Myocyte (in vitro differentiated cells): ENCODE measurements around the gene PXMP4. TPM values are rescaled to one million over a fixed set of nuclear protein-coding genes. Genes with fewer than 3 reads are reported as not detected.
"Not testable (repeated sequence)": the region's sequence is repeated elsewhere in the genome, so short reads cannot be mapped to it uniquely, and the experiment has no call there.

Experiments
- DNase-seq: peaks from one replicate; pipeline ENCODE4 v3.0.0-alpha.2; 2012; ENCODE audit warnings: low read depth
- polyA plus RNA-seq: library from polyadenylated mRNA; unstranded; fragments of >200 nt; gene quantifications from one replicate; pipeline ENCODE4 v1.2.1, GENCODE V29; 2012; ENCODE audit warnings: missing spikeins
- total RNA-seq: library from RNA; depleted of rRNA; stranded (reverse); fragments of >200 nt; gene quantifications from 2 replicates; pipeline ENCODE4 v1.2.3, GENCODE V29; 2014

Gene PXMP4, protein sequence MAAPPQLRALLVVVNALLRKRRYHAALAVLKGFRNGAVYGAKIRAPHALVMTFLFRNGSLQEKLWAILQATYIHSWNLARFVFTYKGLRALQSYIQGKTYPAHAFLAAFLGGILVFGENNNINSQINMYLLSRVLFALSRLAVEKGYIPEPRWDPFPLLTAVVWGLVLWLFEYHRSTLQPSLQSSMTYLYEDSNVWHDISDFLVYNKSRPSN
- 4.8 and 6.4 TPM in 2 replicates for total RNA-seq
- 8.6 TPM for polyA plus RNA-seq

DNA sequence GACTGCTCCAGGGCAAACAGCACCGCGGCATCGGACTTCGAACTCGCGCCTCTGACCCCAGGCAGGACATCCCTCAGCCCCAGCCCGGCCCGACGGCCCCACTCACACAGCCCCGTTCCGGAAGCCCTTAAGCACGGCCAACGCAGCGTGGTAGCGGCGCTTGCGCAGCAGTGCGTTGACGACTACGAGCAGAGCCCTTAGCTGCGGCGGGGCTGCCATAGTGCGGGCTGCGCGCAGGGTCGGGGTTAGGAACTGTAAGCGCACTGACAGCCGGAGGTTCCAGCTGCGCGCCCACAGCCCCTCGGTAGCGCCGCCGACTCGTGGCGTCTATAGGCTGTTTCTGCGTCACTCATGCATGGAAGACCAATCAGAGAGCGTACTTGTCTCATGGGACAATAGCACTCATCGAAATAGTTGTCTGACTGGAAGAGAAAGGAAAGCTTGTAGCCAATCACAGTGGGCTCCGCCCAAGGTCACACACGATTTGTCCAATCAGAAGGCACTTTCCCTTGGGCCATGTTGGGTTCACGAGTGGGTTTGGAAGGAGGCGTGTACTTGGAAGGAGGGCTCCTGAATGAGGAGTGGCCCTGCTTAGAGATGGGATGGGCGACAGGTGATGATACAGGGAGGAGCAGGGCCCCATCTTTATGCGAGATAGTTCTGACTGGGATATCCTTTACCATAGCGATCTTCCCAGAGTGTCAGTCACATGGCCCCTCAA lies at the start of gene PXMP4:
Gene PXMP4, minus strand, starts transcription at position 322 of the 721 bp plus-strand sequence. Its CDS starts 103 bp downstream, at position 219.
- DNase-seq: peak; percentile 99

DNA sequence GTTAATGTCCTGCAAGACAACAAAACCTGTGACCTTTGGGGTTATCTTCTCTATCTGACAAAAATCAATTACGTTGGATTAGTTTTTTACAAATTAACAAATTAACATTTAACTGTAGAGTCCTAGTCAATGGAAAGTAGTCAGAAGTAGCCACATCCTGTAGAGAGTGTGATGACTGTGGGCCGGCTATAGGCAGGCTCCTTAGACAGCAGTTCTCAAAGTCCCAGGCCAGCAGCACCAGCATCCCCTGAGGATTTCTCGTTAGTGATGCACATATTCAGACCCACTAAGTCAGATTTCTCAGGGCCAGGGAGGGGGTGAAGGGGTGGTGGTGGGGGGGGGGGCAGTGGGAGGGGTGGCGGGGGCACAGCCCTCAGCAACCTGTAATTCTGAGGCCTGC lies 48.9 kb upstream of the PXMP4 start:
- no peak for DNase-seq

DNA sequence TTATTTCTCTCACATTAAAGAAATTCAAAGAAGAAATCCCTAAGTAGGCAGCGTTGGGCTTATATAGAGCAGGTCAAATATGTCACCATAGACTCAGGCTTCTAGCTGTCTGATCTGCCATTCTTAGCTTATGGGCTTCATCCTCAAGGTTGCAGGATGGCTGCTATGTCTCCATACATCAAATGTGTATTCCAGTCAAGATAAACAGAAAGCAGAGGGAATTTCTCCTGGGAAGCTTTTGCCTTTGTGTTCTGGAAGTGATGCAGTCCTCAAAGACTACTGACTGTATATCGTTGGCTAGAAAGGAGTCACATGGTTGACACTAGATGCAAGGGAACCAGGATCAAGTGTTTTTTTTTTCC lies 47.6 kb upstream of the PXMP4 start:
- DNase-seq: no peak

DNA sequence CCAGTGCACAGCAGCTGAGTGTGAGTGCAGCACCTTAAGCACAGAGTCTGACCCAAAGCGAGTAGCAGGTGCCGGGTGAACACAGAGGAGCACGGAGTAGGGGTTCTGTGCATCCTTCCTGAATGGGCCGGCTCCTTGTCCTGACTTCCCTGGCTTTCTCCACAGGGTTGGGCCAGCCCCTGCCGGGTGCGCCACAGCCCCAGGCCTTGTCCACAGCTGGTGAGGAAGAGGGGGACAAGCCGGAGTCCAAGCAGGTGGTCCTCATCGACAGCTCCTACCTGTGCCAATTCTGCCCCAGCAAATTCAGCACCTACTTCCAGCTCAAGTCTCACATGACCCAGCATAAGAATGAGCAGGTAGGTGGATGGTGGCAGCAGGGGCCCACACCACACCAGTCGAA lies 46.6 kb upstream of the PXMP4 start:
- no peak for DNase-seq

DNA sequence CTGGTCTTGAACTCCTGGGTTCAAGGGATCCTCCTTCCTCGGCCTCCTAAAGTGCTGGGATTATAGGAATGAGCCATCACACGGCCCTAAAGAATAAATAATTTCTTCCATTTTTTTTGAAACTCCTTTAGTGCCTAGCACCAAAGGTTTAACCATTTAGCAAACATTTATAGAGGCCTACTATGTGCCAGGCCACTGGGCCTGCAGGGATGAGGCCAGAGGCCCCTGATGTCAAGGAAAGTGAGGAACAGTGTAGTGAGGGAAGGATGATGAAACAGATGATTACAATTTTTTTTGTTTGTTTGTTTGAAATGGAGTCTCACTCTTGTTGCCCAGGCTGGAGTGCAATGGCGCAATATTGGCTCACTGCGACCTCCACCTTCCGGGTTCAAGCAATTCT lies 45.5 kb upstream of the PXMP4 start:
- no peak for DNase-seq

DNA sequence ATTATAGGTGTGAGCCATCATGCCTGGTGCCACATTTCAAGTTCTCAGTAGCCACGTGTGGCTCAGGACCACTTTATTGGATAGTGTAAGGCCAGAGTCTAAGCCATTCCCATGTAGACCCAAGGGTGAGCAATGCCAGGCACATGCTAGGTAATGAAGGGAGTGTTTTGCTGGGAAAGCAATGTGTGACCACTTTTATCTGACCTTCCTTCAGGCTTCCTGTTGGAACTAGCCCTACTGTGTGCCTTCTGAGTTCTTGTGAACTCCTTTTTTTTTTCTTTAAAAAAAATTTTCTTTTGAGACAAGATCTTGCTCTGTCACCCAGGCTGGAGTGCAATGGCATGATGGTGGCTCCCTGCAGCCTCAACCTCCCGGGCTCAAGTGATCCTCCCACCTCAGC lies 45.0 kb upstream of the PXMP4 start:
- DNase-seq: no peak

DNA sequence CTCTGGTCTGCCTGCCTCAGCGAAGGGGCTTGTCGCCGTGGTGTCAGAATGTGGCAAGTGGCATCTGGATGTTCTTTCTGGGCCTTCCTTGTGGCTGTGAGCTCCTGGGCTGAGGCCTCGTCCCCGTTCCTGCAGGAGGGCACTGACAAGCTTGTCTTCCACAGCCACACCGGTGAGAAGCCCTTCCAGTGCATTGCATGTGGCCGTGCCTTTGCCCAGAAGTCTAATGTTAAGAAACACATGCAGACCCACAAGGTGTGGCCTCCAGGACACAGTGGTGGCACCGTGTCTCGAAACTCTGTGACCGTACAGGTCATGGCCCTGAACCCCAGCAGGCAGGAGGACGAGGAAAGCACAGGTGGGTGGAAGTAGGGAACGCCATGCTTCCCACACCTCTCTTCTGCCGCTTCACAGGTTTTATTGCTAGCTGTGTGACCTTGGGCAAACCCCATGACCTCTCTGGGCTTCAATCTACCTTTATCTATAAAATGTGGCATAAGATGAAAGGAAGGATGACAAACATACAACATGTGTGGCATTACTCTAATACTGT lies 41.7 kb upstream of the PXMP4 start:
- no peak for DNase-seq

DNA sequence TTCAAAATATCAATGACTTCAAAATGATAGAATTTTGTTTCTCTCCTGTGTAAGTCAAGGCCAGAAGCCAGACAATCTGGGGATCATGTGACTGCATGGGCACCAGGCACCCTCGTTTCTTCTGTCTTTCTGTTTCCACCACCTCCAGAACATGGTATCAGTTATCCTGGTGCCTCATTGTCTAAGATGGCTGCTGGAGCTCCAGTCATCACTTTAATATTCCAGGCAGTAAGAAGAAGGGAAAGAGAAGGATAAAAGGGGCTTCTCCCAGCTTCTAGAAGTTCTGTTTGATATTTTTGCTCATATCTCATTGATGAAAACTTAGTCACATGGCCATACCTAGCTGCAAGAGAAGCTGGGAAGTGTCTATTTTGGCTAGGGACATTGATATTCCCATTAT lies 37.3 kb upstream of the PXMP4 start:
- no peak for DNase-seq

DNA sequence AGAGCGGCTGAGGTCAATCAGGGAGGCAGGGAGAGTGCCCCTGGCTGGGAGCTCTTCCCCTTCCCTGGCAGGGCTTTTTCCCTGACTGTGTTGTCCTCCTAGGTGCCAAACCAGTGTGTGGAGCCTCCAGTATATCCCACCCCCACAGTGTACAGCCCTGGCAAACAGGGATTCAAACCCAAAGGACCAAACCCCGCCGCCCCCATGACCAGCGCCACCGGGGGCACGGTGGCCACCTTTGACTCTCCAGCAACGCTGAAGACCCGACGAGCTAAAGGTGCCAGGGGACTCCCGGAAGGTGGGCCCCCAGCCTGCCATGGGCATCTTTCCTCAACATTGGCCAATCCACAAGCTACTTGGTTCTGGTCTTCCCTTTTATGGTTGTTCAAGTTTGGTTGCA lies 36.9 kb upstream of the PXMP4 start:
- DNase-seq: no peak

DNA sequence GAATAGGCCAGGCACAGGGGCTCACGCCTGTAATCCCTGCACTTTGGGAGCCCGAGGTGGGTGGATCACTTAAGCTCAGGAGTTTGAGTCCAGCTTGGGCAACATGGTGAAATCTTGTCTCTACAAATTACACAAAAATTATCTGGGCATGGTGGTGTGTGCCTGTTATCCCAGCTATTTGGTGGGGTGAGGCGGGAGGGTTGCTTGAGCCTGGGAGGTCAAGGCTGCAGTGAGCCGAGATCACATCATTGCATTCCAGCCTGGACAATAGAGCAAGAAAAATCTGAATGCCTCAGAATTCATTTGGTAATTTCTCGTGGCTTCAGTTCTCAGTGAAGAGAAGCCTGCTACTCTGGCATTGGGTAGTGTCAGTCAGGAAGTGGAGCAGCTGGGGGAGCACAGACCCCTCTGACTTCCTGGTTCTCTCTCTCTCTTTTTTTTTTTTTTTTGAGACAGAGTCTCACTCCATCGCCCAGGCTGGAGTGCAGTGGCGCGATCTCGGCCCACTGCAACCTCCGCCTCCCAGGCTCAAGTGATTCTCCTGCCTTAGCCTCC lies 35.9 kb upstream of the PXMP4 start:
- DNase-seq: not testable (repeated sequence)

DNA sequence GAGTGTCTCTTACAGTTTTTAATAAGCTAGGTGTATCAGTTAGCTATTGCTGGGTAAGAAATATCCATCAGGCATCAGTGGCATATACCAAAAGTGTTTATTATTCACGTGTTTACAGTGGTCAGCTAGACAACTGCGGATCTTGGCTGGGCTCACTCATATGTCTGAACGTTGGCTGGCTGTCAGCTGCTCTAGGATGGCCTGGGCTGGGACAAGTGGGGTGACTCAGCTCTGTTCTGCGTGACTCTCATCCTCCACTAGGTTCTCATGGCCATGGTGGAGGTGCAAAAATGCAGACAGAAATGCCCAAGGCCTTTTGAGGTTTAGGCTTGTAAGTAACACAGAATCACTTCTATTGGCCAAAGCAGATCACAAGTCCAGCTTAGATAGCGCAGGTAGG lies 33.7 kb upstream of the PXMP4 start:
- peak; percentile 64 for DNase-seq

DNA sequence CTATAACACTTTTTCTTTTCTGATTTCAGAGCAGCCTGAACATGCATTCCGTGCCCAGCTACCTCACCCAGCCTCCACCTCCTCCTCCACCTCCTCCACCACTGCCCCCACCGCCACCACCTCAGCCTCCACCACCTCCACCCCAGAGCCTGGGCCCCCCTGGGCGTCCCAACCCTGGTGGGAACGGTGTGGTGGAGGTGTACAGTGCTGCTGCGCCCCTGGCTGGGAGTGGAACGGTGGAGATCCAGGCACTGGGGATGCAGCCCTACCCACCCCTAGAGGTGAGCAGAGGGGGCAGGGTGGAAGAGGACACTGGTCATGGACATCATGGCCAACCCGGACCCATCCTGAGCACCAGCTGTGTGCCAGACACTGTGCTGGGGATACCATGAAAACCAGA lies 33.0 kb upstream of the PXMP4 start:
- no peak for DNase-seq

DNA sequence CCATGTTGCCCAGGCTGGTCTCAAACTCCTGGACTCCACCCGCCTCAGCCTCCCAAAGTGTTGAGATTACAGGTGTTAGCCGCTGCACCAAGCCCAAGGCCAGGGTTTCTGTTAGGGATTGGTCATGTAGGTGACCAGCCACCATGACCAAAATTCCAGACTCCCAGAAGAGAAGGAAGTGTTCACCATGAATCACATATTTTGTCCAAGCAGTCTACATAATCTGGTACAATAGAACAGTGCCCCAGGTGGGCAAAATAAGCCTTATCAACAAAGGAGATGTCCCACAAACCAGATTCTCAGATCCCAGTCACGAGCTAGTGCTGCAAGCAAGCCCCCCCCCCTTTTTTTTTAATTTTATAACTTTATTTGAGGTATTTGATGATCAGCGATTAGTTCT lies 31.7 kb upstream of the PXMP4 start:
- no peak for DNase-seq

DNA sequence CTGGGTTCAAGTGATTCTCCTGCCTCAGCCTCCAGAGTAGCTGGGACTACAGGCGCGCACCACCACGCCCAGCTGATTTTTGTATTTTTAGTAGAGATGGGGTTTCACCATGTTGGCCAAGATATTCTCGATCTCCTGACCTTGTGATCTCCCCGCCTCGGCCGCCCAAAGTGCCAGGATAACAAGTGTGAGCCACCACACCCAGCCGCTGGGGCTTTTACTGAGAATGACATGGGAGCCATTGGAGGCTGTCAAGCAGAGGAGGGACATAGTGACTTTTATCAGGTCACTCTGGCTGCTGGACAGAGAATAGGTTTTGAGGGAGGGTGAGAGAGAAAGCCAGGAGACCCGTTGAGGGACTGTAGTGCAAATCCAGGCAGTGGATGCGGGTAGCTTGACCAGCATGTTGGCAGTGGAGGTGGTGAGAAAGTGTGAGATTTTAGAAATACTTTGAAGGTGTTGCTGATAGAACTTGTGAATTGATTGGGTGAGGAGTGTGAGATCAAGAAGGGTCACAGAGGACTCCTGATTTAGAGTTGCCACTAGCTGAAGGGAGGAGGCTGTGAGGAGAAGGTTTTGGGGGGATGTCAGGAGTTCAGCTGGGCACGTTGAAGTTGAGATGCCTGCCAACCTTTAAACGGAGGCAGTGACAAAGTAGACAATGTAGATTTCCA lies 26.4 kb upstream of the PXMP4 start:
- DNase-seq: no peak

DNA sequence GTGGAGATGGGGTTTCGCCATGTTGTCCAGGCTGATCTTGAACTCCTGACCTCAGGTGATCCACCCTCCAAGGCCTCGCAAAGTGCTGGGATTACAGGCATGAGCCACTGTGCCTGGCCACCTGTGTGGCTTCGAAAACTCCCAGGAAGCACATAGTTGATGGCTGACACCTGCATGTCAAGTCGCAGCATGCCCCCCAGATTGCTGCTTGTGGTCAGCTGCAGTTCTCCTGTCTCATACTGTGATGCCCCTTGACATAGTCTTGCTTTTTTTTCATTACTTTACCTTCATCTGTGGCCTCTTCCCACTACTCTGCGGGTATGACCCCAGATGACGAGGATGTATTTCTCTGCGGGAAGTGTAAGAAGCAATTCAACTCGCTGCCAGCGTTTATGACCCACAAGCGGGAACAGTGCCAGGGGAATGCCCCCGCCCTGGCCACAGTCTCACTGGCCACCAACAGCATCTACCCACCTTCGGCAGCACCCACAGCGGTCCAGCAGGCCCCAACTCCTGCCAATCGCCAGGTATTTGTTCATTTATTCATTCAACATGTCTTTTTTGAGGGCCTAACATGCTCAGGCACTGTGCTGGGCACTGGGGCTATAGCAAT lies 24.8 kb upstream of the PXMP4 start:
- no peak for DNase-seq

DNA sequence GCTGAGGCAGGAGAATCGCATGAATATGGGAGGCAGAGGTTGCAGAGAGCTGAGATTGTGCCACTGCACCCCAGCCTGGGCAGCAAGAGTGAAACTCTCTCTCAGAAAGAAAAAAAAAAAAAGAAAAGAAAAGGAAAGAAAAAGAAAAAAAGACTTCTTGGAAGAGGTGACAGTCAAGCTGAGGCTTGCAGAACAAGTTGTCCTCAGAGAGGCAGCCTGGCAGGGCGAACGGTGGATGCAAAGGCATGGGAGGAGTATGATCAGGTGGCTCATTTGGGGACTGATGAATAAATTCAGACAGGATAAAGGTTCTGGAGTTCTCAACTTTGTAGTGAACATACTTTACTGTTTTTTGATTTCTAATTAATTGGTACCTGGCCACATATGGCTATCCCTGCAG lies 24.1 kb upstream of the PXMP4 start:
- DNase-seq: no peak

DNA sequence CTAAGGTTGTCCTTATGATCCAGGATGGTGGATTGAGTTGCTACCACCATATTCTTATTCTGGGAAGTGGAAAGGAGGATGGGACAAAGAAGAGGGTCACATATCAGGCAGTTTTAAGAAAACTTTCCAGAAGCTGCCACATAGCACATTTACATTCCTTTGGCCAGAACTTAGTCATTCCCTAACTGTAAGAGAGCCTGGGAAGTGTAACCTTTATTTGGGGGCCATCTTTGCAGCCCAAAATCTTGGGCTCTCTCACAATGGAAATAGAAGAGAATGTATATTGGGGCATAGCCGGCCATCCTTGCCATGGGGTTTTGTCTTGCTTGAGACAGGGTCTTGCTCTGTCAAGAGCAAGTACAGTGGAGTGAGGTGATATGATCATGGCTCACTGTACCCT lies 20.1 kb upstream of the PXMP4 start:
- no peak for DNase-seq

DNA sequence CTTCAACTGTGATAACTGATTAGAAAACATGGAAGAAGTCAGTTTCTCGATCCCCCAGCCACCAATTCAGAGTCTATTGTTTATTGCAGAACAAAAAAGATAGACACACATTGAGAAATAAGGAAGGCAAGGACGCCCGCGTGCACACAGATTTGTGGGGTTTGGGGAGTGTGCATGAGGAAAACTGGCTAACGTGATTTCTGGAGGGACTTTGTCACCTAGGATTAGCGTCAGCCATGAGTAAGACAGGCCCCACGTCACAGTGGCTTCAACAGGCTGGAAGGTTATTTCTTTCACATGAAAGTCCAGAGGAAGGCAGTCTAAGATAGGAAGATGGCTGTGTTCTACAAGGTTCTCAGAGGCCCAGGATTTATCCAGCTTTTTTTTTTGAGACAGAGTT lies 19.4 kb upstream of the PXMP4 start:
- no peak for DNase-seq

DNA sequence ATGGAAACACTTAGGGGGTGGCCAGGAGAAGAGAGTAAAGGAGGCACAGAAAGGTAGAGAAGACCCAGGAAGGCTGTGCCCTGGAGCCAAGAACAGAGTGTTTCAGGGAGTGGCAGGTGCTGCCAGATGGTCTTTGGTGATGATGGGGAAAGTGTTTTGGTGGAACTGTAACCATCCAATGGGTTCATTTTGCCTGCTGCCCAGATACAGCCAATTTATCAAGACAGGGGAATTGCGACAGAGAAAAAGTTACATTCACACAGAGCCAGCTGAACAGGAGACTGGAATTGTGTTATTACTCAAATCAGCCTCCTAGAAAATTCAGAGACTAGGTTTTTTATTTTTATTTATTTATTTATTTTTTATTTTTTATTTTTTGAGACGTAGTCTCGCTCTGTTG lies 16.9 kb upstream of the PXMP4 start:
- no peak for DNase-seq

DNA sequence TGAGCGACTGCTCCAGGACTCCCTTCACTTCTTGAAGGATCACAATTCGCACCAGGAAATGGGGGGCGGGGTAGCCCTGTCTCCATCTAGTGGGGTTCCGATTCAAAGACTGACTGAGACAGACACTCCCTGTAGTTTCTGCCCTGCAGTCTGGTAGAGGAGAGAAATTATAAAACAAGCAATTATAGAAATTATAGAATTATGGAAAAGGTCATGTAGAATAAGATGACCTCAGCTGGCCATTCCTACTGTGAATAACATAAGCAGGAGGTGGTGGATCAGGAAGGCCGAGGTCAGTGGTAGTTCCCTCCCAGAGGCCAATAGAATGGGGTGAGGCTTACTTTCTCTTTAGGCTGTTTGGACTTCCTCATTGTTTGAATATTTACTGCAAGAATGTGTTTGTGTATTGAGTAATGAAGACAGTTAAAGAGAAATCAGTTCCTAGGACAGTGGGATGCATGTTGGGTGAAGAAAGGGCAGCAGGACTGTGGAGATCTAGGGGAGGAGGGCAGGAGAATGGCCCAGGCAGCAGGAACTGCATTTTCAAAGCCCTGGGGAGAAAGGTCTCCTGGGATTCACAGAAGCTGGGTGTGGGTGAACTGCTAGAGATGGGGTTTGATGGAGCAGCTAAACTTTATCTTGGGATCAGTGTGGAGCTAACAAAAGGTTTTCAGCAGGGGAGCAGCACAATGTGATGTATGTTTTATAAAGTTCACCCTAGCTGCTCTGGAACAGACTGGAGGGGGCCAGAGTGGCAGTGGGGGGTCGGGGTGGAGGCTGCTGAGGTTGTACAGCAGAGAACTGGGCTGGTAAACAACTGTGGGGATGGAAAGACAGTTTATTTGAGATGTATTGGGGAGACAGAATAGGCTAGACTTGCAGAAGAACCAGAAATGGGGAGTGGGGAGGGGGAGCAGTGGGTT lies 13.8 kb upstream of the PXMP4 start:
- DNase-seq: peak; percentile 49
